ENCODE measurements around the gene SERPINA4.

The SERPINA4 gene

DNA sequence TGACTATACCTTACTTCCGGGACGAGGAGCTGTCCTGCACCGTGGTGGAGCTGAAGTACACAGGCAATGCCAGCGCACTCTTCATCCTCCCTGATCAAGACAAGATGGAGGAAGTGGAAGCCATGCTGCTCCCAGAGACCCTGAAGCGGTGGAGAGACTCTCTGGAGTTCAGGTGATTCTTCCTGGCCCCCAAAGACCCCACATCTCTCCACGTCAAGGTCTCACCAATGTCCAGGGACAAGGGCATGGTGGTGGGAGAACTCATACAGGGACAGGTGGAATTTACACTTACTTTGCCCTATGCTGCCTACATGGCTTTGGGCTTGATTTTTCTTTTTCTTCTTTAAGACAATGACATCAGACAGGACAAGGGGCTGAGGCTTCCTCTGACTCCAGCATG, 58.1 kb downstream of the SERPINA4 start:
- no peak for DNase-seq

Measured in activated CD4-positive, CD25-positive, alpha-beta regulatory T cell treated with anti-CD3 and anti-CD28 coated beads, Interleukin-2, amount 50 U/mL, for 72 hours (primary cell).